ENCODE measurements around the gene OGA. TPM values are rescaled to one million over a fixed set of nuclear protein-coding genes. Genes with fewer than 3 reads are reported as not detected.

The OGA gene
- polyA plus RNA-seq, 1 experiment, result 25.6 TPM

DNA sequence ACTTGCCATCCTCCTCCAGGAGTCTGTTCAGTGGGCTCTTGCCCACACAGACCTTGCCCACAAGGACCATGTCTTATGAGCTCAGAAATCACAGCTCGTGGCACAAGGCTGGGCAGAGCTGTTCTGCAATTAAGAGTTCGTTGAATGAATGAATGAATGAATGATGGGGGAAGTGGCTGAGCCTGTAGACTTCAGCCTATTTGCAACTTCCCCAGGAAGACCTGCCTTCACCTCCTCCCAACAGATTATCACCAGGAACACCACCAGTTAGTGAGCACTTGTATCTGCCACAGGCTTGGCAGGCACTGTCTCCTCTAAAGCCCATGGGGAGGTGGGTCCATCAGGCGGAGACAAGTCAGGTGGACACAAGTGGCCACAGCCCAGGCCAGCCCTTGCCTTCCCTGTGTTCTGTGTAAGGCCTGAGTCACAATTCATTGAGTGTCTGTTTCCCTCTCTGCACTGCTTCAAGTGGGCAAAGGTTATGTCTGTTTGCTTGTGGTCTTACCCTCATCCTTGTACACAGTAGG is 40.6 kb downstream of the OGA start:
- Histone ChIP-seq H3K4me3 (ENCODE audit: low read depth, low read length) (no peak overlapping the region), H3K36me3 (ENCODE audit: control insufficient read depth, insufficient read depth, low read length) (no peaks in the 10 kb centered on the region), H3K27me3 (ENCODE audit: control insufficient read depth, insufficient read depth, low read length) (peaks cover 30% of the 10 kb centered on the region)
- DNase-seq (ENCODE audit: low read depth), result no peak
- CTCF ChIA-PET, result no interaction called here
- POLR2A ChIA-PET, result no interaction called here
- TF ChIP-seq, protein P1, sequence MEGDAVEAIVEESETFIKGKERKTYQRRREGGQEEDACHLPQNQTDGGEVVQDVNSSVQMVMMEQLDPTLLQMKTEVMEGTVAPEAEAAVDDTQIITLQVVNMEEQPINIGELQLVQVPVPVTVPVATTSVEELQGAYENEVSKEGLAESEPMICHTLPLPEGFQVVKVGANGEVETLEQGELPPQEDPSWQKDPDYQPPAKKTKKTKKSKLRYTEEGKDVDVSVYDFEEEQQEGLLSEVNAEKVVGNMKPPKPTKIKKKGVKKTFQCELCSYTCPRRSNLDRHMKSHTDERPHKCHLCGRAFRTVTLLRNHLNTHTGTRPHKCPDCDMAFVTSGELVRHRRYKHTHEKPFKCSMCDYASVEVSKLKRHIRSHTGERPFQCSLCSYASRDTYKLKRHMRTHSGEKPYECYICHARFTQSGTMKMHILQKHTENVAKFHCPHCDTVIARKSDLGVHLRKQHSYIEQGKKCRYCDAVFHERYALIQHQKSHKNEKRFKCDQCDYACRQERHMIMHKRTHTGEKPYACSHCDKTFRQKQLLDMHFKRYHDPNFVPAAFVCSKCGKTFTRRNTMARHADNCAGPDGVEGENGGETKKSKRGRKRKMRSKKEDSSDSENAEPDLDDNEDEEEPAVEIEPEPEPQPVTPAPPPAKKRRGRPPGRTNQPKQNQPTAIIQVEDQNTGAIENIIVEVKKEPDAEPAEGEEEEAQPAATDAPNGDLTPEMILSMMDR (IDR thresholded peaks at IDR 0.05; ENCODE audit: insufficient read depth, low read depth, low read length), result no peak

DNA sequence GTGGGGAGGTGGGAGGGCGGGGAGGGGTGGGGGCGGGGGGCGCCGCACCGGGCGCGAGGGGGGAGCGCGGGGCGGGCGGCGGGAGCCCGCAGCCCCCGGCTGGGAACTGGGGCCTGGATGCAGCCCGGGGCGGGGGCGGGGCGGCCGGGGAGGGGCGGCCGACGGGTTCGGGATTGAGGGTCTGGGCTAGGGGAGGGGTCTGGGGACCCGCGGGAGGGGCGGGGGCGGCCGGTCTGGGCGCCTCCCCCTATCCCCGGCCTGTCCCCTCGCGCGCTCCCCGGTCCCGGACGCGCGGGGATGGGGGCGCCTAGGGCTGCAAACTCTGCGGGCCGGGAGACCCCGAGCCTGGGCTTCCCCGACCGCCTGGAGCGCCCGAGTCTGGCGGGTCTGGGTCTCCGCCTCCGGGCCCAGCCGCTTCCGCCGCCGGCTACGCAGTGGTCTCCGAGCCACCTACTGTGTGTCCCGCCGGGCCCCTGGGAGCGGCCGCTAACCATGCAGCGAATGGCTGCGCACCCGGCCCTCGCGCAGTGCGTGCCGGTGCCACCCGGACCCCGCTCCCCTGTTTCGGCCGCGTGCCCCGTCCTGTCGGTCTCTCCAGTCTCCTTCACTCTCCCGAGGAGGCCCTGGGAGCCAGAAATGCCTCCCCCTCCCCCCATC is 42.0 kb downstream of the OGA start:
- no peak for DNase-seq (ENCODE audit: low read depth)
- peaks cover 40% of the 10 kb centered on the region for H3K27me3 ChIP-seq (ENCODE audit: control insufficient read depth, insufficient read depth, low read length)
- H3K36me3 ChIP-seq (ENCODE audit: control insufficient read depth, insufficient read depth, low read length), result no peaks in the 10 kb centered on the region
- POLR2A ChIA-PET, result no interaction called here
- H3K4me3 ChIP-seq (ENCODE audit: low read depth, low read length), result no peak overlapping the region
- CTCF ChIA-PET, result interaction anchor here (0.6 kb wide), 4 partner anchors 12 to 1944 kb away, joined by 3 read pairs; no protein-coding TSS in a partner anchor
- TF ChIP-seq, protein P1 (IDR thresholded peaks at IDR 0.05; ENCODE audit: insufficient read depth, low read depth, low read length), result no peak

DNA sequence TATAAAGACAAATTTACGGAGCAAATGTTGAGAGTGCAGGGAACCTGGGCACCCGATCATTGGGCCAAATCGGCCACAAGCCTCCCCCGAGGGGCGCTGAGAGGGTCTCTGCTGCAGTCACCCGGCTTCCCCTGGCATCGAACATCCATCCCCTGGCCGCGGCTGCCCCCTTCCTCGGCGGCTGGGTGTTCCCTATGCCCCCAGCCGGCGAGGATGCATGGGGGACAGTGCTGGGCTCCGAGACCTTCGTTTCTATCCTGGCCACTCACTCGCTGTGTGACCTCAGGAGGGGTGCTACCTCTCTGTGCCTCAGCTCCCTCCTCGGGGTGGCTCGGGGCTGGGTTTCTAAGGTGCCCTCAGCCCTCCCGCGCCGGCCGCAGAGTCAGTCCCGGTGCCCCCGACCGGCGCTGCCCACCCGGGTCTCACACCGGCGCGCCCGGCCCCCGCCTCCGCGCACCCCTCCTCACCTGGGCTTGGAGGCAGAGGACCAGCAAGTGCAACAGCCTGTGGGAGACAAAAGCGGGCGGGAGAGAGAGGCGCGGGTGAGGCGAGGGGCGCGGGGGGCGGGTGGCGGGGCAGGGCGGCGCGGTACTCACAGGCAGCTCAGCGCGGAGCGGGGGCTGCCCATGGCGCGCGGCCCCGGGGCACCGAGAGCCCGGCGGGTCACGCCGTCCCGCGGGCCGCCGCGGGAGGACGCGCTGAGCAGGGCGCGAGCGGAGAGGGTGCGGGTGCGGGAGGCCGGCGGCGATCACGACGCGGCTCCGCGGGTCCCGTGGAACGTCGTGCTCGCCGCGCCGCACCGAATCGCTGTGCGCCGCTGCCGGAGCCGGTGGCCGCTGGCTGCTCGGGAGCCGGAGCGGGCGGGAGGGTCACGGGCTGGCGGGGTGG is 42.7 kb downstream of the OGA start, which contains the start of gene FGF8:
Gene FGF8 (minus strand): TSS at position 842 of the 888 bp plus-strand sequence. CDS start 214 bp downstream, at position 628.
- peaks cover 41% of the 10 kb centered on the region for H3K27me3 ChIP-seq (ENCODE audit: control insufficient read depth, insufficient read depth, low read length)
- CTCF ChIA-PET, result interaction anchor here (1.4 to 3.0 kb wide), 2 partner anchors 8 to 173 kb away, joined by 3 to 20 read pairs; partner anchors contain the start of gene NPM3
- H3K4me3 ChIP-seq (ENCODE audit: low read depth, low read length), result no peak within 1 kb of the TSS
- DNase-seq (ENCODE audit: low read depth), result no peak
- H3K36me3 ChIP-seq (ENCODE audit: control insufficient read depth, insufficient read depth, low read length), result no peaks in the 10 kb centered on the region
- POLR2A ChIA-PET, result no interaction called here
- TF ChIP-seq, protein P1 (IDR thresholded peaks at IDR 0.05; ENCODE audit: insufficient read depth, low read depth, low read length), result no peak

DNA sequence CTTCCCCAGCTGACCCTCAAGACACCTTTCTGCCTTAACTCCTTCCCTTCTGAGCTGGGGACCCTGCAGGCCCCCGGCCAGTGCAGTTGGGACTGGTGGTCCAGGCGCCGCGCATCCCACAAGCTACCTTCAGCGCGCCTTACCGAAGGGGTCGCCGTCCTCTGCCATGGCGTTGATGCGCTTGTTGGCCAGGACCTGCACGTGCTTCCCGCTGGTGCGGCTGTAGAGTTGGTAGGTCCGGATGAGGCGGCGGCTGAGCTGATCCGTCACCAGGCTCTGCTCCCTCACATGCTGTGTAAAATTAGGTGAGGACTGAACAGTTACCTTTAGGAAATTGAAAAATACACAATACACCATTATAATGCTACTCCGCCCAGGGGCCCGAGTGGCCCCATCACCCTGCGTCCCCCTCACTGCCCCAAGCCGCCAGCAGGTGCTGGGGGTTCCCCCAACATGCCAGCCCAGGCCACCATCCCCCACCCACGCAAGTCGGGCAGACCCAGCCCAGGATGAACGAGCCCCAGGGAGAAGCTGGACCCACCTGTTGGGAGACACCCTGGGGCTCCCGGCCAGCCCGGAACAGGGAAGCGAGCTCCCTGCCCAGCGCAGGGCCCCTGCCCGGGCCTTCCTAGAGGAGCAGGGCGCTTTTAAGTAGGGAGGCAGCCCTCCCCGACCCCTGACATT is 43.5 kb downstream of the OGA start:
- Histone ChIP-seq H3K27me3 (ENCODE audit: control insufficient read depth, insufficient read depth, low read length) (peaks cover 41% of the 10 kb centered on the region), H3K36me3 (ENCODE audit: control insufficient read depth, insufficient read depth, low read length) (no peaks in the 10 kb centered on the region), H3K4me3 (ENCODE audit: low read depth, low read length) (no peak overlapping the region)
- TF ChIP-seq, protein P1 (IDR thresholded peaks at IDR 0.05; ENCODE audit: insufficient read depth, low read depth, low read length), result no peak
- POLR2A ChIA-PET, result no interaction called here
- CTCF ChIA-PET, result interaction anchor here (0.5 to 3.0 kb wide), 4 partner anchors 9 to 662 kb away, joined by 3 to 20 read pairs (median 3); partner anchors contain the start of gene NPM3
- no peak for DNase-seq (ENCODE audit: low read depth)

Data from BJ (cell line).